Left cardiac atrium (tissue), 4 donors: Measurements from ENCODE around the gene PDP2. TPM values are rescaled to one million over a fixed set of nuclear protein-coding genes. Genes with fewer than 3 reads are reported as not detected.
A peak's percentile ranks its signal among the peaks of the same experiment; 100 is the strongest.
"Not testable (repeated sequence)": the region's sequence is repeated elsewhere in the genome, so short reads cannot be mapped to it uniquely, and the experiment has no call there.

Experiments
- ATAC-seq, 2 donors: fragments of 200-7000 bp; cut with Tn5 transposase; one replicate each; pipeline ENCODE4 v1.9.1; 2020; ENCODE audit warnings: mild to moderate bottlenecking in 2 of 2, moderate library complexity in 2 of 2
- DNase-seq: peaks from one replicate; pipeline ENCODE4 v3.0.0-alpha.2; 2020
- intact Hi-C, 2 donors: fragments of 100-400 bp; cut with DNase I; formaldehyde crosslinking; loops; one replicate each; pipeline versions ENCODE4 v1.14.1 to v1.15.1; 2022 to 2023
- total RNA-seq, 2 donors: library from RNA; stranded (reverse); fragmentation: NEBNext Ultra II Directional; extraction: Animal tissue kit (Norgen Biotek cat#: 25700); gene quantifications; one replicate each; pipeline ENCODE4 v1.2.1, GENCODE V29; 2021
- donor health status: DM: no; HTN: yes; CAD: no.
- donor health status: DM: no; HTN: yes; CAD: no; lungs with severe emphysema.
- donor health status: DM: yes; HTN: yes; CAD: no.
- donor health status: Dilated cardiomyopathy.

The PDP2 gene
- total RNA-seq, 2 donors from 2014 or later = 6.8 to 8.1 TPM

DNA sequence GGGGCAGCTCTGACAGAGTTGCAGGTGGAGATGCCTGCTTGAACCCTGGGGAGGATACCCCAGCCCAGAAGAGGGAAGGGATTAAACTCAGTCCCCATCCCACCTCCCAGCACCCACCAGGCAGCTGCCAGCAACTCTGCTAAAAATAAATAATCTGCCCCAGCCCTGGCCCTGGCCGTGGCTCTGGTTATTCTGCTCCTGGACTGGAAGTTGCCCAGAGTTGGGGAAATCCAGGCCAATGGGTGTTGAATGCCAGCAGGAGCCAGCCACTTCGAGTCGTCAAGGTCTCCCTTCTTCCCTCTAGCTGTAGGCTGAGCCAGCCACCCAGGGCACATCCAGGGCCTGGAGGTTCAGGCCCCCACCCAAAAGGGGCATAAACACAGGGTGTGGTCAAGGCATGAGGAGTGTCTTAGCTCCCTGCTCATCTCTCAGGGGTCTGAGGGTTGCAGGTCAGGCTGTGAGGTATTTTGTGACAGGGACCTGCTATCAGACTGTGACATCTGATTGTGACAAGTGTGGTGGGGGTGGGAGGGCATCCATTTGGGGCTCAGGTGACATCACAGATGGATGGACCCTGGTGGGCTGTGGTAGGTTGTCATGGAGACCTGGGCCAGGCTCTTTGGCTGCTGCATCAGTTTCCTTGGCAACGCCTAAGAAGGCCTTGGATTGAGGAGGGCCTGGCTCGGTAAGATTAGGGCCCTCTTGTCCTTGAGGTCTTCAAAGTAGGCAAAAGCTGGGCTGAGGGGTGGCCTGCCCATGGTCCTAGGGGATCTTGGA lies 46.0 kb downstream of the PDP2 start:
- no peak for DNase-seq
- intact Hi-C loops = no loop called here
- peak; percentile 20 to 41 for ATAC-seq

DNA sequence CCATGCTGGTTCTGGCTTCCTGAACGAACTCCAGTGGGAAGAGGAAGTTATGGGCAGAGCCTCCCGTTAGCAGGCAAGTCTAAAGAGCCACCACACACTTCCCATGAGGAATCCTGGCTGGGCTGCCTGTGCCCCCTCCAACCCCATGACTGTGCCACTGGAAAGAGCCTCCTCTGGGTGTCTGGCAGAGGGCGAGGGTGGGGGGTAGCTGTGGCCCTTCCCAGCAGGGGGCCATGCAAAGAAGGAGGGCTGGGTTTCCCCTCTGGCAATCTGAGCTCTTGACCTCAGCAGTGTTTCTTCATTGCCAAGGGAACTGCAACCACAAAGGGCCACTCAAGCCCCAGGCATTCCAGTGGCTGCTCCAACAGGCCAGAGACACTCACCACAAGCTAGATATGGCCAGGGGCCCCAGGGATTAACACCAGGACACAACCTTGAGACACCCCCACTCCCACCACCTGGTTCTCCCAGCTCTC lies 46.7 kb downstream of the PDP2 start:
- intact Hi-C loops = no loop called here
- DNase-seq = peak; percentile 66
- peak in 1 of 2 donors; percentile 28 for ATAC-seq

DNA sequence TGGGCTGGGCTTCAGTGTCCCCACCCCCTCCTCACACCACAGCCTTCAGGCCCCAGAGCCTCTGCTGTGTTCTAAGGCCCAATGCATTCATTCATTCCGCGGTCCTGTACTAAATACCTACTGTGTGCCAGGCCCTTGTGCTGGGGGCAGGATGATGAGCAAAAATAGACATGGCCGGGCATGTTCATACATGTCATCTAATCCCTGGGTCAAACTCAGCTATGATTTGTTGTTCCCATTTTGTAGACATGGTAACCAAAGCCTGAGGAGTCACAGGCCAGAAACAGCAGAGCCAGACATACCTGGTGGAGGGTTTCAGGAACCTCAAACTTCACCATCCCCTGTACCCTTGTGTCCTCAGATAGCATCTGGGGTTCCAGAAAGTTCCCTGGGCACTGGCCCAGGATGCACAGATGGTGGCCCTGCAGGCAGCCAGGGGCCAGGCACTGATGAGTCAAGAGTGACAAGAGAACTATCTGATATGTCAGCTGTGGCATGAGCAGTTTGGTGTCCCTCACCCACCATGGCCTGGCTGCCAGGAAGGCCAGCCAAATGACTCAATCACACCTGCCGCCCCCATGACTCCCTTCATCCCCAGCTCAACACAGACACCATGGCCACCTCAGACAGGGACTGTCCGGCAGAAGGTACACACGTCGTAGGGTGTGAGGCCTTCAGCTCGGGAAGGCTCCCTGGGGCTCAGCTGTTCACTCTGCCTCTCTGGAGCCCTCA lies 47.8 kb downstream of the PDP2 start:
- ATAC-seq = peak in 1 of 2 donors; percentile 21
- peak; percentile 65 for DNase-seq
- intact Hi-C loops = loop anchor here in 1 of 2 donors (1.0 kb wide), 1 partner anchor 25 kb away; no protein-coding TSS in a partner anchor

DNA sequence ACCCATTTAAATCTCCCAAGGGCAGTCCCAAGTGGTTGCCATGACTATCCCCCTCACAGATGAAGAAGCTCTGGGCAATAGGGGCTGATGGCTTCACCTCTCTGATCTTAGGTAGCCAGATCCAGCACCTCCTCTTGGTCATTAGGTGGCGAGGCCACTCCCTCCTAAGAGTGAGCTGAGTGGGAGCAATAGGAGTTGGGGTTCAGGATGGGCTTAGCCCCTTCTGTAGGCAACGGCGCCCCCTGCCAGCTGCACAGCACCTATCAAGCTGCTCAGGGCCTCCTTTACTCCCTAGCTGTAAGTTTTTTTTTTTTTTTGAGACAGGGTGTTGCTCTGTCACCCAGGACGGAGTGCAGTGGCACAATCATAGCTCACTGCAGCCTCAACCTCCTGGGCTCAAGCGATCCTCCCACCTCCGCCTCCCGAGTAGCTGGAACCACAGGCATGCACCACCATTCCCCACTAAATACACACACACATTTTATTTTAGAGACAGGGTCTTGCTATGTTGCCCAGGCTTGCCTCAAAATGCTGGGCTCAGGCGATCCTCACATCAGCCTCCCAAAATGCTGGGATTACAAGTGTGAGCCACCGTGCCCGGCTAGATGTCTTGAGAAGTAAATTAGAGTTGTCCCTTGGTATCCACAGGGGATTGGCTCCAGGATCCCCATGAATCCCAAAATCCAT lies 48.5 kb downstream of the PDP2 start:
- DNase-seq = no peak
- intact Hi-C loops = loop anchor here in 1 of 2 donors (1.0 kb wide), 1 partner anchor 26 kb away; no protein-coding TSS in a partner anchor
- no peak for ATAC-seq

DNA sequence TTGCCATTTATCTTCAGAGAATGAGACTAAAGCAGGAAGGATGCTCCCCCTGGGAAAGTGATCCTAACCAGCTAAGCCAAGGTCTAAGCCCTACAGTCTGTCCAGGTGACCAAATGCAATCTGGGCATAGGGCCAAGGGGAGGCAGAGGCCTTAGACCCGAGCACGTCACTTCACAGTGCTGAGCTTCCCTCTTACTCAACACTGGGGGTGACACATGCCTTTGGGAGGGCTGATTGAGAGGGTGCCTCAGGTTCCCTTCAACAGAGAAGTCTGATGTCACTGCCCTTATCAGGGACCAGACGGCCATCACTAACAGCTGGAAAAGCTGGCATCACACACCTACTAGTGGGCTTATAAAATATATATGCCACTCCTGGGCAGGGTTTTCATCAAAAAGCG lies 49.9 kb downstream of the PDP2 start:
- DNase-seq = peak; percentile 74
- peak in 1 of 2 donors; percentile 10 for ATAC-seq
- intact Hi-C loops = no loop called here

DNA sequence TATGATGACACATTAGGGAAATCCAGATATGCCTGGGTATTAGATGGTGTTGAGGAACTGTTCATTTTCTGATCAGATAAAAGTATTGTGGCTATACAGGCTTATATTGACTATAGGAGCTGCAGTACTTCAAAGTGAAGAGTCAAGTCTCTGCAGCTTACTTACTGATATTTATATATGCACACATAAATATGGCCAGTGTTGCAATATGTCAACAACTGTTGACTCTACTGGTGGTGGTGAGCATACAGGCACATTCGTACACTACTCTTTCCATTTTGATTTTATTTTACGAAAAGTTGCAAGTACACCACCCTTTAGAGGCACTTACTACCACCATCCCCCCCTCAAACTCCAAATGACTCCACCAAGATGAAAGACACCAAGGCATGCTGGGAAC lies 51.4 kb downstream of the PDP2 start:
- ATAC-seq (no peak), DNase-seq (no peak)

DNA sequence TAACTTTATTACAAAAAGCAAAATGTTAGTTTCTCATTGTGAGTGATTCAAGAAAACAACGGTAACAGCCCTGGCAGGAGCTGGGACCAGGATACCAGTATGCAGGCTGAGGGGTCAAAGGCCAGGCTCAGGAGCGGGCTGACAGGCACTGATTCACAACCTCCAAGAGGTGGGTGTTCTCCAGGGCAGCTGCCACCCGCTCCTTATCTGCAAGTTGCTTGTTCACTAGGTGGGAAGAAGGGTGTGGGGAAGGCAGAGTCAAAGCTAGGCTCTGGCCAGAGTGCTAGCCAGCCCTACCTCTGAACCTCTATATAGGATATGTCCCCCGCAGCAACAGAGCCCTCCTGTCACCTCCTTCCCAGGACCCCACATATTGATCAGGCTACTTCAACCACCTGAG lies 51.8 kb downstream of the PDP2 start:
- ATAC-seq (no peak), DNase-seq (no peak)
- intact Hi-C loops = no loop called here

More for the DNA sequence above, 51.4 kb downstream of the PDP2 start:
- intact Hi-C loops = no loop called here

DNA sequence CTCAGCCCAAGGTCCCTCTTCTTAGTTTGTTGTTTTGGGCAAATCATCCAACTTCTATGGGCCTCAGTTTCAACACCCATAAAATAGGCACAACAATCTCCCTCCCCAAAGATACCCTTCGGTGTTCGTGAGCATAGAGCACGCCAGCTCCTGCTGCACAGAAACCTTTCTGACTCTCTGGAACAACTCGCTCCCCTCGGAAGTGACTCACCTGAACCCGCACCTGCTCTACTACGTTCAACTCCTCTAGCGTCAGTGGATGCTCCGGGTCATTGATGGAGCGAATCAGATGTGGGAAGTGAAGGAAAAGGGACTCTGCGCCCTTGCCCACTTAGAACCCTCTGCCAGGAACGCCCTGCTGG lies 53.4 kb downstream of the PDP2 start:
- ATAC-seq = peak in 1 of 2 donors; percentile 1
- intact Hi-C loops = no loop called here
- no peak for DNase-seq

DNA sequence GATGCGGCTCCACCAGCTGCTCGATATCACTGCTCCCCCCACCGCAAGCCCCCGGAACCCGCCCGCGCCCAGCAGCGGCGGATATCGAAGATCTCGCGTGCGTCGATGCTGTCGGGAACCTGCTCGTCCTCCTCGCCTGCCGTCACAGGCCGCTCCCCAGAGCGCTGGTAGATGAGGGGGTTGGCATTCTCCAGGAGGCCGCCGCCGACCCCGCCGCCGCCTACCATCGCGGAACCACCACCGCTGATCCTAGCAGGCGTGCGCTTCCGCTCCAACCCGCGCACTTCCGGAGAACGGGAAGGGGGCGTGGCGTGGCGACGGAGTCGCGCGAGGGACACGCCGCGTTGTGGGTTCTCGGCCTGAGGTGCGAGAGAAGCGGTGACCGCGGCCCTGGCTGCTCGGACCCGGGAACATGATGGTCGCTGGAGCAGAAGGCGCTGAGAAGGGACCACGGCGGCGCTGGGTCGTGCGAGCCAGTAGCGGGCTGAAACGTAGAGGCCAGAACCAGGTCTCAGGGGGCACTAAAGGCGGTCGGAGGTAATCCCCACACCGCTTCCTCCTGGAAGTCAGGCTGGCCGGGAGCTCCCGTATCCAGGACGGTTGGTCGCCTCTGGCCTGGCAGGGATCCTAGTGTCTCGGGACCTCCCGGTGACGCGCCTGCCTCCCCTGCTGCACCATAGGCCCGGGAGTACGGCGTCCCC lies 54.0 kb downstream of the PDP2 start, which contains the start of gene CIAO2B:
Gene CIAO2B, minus strand, starts transcription at position 265 of the 701 bp plus-strand sequence. Its CDS starts 38 bp downstream, at position 227.
- peak; percentile 92 for DNase-seq
- ATAC-seq = peak; percentile 86 to 89
- intact Hi-C loops = no loop called here

DNA sequence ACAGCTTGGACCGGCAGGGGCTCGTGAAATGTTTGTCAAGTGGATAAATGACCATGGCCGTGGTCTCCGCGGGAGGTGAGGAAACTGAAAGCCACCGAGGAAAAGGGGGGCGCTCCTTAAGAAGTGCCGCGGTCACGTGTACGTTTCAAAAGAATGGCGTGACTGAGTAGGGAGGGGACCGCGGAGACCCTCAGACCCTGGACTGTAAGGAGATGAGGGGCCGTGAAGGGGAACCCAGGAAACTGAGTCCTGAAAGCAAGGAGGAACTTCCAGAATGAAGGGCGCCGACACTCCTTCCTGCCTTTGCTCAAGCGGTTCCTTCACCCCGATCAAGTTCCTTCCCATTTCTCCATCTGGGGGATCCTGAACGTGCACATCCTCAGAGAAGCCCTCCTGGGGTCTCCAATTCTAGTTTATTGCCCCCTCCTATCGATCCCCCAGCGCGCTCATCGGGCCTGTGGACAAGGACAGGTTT lies 54.6 kb downstream of the PDP2 start:
- ATAC-seq, intact Hi-C loops, DNase-seq: not testable (repeated sequence)

DNA sequence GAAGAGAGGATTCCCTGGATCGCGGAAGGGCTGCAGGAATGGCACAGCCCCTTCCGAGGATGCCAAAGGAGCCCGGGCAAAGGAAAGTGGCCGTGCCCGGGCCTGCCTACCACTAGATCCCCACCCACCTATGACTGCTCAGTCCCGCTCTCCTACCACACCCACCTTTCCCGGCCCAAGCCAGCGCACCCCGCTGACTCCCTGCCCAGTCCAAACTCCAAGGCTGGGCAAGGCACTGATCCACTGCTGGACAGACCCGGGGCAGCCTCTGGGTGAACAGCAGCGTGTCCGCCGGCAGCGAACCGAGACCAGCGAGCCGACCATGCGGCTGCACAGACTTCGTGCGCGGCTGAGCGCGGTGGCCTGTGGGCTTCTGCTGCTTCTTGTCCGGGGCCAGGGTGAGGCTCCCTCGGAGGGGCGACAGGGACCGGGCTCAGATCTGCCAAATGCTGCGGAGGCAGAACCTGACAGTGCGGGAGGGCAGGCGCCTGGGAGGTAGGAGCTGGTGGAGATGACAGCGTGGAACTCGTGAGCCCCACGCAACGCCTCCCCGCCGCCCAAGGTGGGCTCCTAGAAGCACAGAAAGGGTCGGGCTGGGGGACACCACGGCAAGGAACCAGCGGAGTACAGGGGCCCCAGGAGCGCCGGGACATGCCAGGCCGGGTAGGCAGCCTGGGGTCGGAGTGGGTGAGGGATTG lies 55.1 kb downstream of the PDP2 start, which contains the start of gene CES2:
Gene CES2, plus strand, starts transcription at position 203 of the 698 bp plus-strand sequence. Its CDS starts 120 bp downstream, at position 323.
- DNase-seq (peak; percentile 65), ATAC-seq (peak; percentile 60 to 80)
- intact Hi-C loops = no loop called here

DNA sequence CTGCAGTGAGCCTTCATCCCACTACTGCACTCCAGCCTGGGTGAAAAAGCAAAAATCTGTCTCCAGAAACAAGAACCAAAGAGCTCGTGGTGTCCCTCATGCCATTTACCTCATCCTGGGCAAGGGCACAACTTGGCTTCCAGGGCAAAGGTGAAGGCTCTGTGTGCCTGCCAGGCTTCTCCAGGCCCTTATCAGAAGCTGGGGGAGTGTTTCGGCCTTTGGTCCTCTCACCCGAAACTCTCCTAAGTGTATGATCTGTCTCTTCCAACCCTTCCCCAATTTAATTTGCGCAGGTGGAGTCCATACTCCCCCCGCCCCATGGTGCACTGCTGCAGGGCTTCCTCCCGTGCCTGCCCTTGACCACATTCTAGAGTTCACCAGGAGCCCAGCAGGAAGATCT lies 56.1 kb downstream of the PDP2 start:
- DNase-seq (no peak), ATAC-seq (no peak)
- intact Hi-C loops = no loop called here

DNA sequence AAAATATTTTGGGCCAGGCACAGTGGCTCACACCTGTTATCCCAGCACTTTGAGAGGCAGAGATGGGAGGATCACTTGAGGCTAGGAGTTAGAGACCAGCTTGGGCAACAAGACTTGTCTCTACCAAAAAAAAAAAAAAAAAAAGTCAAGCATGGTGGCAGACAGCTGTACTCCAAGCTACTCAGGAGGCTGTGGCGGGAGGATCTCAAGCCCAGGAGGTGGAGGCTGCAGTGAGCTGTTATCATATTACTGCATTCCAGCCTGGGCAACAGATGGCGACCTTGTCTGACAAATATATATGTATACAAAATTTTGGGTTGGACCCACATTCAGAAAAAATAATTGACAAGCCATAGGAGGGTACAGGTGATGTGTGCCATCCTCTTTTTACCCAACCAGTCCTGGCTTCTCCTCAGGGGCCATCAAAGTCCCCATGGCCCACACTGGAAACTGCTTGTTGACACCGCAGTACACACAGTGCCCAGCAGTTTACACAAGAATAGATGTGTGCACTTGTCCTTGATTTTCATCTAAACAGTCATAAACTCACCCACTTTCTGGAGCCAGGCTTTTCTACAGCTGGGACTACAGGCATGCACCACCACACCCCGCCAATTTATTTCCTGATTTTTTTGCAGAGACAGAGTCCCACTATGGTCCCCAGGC lies 56.7 kb downstream of the PDP2 start:
- DNase-seq (no peak), ATAC-seq (no peak)
- intact Hi-C loops = no loop called here

DNA sequence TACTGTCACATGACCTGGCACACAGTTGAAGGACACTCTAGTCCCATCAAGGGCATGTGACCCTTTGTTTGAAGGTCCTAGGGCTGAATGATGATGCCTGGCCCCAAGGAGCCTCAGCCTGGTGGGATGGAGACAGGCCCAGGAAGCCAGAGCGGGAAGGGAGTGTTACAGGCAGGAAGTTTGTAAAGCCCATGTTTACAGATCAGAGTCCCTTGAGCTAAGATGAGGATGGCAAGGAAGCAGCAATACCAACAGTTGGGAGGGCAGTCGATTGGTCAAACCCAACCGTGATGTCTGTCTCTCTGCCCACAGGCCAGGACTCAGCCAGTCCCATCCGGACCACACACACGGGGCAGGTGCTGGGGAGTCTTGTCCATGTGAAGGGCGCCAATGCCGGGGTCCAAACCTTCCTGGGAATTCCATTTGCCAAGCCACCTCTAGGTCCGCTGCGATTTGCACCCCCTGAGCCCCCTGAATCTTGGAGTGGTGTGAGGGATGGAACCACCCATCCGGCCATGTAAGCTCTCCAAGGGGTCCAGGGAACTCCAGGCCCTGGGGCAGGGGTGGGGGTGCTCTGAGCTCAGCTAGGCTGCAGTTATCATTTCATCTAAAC lies 57.5 kb downstream of the PDP2 start:
- ATAC-seq = no peak
- intact Hi-C loops = no loop called here
- DNase-seq = no peak

DNA sequence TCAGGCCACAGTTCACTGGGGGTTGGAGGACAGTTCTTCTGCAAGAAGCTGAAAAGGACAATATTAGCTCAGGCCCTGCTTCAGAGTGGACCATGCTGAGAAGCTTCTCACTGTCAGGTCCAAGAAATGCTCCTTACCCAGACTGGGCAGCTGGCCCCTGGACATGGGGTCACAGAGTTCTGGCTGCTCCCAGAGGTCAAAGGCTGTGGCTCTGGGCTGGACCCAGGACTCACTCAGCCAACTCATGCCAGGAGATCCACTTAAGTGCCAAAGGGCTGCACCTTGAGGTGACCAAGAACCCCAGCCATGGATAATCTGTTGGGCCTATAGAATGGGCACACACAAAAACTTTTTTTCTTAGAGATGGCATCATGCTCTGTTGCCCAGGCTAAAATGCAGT lies 59.1 kb downstream of the PDP2 start:
- intact Hi-C loops = no loop called here
- DNase-seq (no peak), ATAC-seq (no peak)

DNA sequence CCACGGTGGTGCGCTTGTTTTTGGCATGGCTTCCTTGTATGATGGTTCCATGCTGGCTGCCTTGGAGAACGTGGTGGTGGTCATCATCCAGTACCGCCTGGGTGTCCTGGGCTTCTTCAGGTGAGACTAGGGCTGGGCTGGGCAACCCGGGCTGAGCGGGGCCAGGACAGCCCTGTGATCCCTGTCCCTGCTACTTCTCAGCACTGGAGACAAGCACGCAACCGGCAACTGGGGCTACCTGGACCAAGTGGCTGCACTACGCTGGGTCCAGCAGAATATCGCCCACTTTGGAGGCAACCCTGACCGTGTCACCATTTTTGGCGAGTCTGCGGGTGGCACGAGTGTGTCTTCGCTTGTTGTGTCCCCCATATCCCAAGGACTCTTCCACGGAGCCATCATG lies 59.9 kb downstream of the PDP2 start:
- ATAC-seq = no peak
- intact Hi-C loops = no loop called here
- DNase-seq = no peak
